ENCODE results near the gene PPIP5K1.

PPIP5K1 gene

DNA sequence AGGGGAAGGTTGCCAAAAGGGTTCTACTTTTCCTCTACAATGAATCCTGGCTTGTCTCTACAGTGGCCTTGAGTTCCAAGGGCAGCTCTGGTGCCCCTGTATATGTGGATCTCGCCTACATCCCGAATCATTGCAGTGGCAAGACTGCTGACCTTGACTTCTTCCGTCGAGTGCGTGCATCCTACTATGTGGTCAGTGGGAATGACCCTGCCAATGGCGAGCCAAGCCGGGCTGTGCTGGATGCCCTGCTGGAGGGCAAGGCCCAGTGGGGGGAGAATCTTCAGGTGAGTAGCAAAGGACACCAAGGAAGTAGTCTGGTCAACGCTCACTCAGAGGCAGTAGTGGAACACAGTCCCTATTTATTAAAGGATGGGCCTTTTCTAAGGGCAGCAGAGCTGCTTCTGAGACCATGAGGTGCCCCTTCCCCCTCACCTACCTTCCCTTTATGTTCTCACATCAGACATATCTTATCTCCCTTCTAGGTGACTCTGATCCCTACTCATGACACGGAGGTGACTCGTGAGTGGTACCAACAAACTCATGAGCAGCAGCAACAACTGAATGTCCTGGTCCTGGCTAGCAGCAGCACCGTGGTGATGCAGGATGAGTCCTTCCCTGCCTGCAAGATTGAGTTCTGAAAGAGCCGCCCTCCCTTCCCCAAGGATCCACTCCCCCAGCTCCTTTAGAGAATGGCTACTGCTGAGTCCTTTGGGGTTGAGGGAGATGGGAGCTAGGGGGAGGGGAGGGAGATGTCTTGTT lies 60.2 kb downstream of the PPIP5K1 start:
- TF ChIP-seq, protein P1, sequence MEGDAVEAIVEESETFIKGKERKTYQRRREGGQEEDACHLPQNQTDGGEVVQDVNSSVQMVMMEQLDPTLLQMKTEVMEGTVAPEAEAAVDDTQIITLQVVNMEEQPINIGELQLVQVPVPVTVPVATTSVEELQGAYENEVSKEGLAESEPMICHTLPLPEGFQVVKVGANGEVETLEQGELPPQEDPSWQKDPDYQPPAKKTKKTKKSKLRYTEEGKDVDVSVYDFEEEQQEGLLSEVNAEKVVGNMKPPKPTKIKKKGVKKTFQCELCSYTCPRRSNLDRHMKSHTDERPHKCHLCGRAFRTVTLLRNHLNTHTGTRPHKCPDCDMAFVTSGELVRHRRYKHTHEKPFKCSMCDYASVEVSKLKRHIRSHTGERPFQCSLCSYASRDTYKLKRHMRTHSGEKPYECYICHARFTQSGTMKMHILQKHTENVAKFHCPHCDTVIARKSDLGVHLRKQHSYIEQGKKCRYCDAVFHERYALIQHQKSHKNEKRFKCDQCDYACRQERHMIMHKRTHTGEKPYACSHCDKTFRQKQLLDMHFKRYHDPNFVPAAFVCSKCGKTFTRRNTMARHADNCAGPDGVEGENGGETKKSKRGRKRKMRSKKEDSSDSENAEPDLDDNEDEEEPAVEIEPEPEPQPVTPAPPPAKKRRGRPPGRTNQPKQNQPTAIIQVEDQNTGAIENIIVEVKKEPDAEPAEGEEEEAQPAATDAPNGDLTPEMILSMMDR (IDR thresholded peaks at IDR 0.05): no peak

DNA sequence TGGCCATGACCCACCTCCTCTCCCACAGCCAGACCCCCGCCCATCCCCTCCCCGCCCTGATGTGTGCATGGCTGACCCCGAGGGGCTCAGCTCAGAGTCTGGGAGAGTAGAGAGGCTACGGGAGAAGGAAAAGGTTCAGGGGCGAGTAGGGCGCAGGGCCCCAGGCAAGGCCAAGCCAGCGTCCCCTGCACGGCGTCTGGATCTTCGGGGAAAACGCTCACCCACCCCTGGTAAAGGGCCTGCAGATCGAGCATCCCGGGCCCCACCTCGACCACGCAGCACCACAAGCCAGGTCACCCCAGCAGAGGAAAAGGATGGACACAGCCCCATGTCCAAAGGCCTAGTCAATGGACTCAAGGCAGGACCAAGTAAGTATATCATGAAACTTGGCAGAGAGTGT lies 60.9 kb downstream of the PPIP5K1 start:
- TF ChIP-seq, protein P1 (IDR thresholded peaks at IDR 0.05): no peak

- TF ChIP-seq, protein P1 (IDR thresholded peaks at IDR 0.05): no peak
These were observed 61.4 kb downstream of the PPIP5K1 start for GRCh38 chr15:43528542-43529007.

DNA sequence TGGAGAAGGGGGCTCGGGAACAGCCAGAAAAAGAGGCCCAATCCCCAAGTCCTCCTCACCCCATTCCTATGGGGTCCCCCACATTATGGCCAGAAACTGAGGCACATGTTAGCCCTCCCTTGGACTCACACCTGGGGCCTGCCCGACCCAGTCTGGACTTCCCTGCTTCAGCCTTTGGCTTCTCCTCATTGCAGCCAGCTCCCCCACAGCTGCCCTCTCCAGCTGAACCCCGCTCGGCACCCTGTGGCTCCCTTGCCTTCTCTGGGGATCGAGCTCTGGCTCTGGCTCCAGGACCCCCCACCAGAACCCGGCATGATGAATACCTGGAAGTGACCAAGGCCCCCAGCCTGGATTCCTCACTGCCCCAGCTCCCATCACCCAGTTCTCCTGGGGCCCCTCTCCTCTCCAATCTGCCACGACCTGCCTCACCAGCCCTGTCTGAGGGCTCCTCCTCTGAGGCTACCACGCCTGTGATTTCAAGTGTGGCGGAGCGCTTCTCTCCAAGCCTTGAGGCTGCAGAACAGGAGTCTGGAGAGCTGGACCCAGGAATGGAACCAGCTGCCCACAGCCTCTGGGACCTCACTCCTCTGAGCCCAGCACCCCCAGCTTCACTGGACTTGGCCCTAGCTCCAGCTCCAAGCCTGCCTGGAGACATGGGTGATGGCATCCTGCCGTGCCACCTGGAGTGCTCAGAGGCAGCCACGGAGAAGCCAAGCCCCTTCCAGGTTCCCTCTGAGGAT lies 62.0 kb downstream of the PPIP5K1 start:
- TF ChIP-seq, protein P1 (IDR thresholded peaks at IDR 0.05): no peak

DNA sequence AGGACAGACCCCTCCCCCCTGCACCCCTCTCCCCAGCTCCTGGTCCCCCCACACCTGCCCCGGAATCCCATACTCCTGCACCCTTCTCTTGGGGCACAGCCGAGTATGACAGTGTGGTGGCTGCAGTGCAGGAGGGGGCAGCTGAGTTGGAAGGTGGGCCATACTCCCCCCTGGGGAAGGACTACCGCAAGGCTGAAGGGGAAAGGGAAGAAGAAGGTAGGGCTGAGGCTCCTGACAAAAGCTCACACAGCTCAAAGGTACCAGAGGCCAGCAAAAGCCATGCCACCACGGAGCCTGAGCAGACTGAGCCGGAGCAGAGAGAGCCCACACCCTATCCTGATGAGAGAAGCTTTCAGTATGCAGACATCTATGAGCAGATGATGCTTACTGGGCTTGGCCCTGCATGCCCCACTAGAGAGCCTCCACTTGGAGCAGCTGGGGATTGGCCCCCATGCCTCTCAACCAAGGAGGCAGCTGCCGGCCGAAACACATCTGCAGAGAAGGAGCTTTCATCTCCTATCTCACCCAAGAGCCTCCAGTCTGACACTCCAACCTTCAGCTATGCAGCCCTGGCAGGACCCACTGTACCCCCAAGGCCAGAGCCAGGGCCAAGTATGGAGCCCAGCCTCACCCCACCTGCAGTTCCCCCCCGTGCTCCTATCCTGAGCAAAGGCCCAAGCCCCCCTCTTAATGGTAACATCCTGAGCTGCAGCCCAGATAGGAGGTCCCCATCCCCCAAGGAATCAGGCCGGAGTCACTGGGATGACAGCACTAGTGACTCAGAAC lies 62.8 kb downstream of the PPIP5K1 start:
- TF ChIP-seq, protein P1 (IDR thresholded peaks at IDR 0.05): no peak

- TF ChIP-seq, protein P1 (IDR thresholded peaks at IDR 0.05): no peak
These were observed 63.6 kb downstream of the PPIP5K1 start for GRCh38 chr15:43526261-43526930.

DNA sequence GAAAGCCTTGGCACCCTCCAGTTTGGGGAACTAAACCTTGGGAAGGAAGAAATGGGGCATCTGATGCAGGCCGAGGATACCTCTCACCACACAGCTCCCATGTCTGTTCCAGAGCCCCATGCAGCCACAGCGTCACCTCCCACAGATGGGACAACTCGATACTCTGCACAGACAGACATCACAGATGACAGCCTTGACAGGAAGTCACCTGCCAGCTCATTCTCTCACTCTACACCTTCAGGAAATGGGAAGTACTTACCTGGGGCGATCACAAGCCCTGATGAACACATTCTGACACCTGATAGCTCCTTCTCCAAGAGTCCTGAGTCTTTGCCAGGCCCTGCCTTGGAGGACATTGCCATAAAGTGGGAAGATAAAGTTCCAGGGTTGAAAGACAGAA lies 64.9 kb downstream of the PPIP5K1 start:
- TF ChIP-seq, protein P1 (IDR thresholded peaks at IDR 0.05): no peak

Measured in LNCAP (cell line).